GM12892 (cell line): Measurements from ENCODE around the gene ANGEL2.

ENCODE experiments used
- POLR2A ChIP-seq: IDR thresholded peaks from 2 replicates; pipeline ENCODE4 v1.6.1; 2011; ENCODE audit warnings: low read depth, low read length, control low read depth
- TAF1 ChIP-seq: IDR thresholded peaks from 2 replicates; pipeline ENCODE4 v1.6.1; 2011; ENCODE audit warnings: low read depth, mild to moderate bottlenecking, control low read depth, low read length, borderline replicate concordance

- TF ChIP-seq TAF1, result no peak
- no peak for TF ChIP-seq POLR2A
These were observed 64.3 kb downstream of the ANGEL2 start for GRCh38 chr1:212951126-212951946.
